ENCODE measurements around the gene RXRG.
A peak's percentile ranks its signal among the peaks of the same experiment; 100 is the strongest.

Gene RXRG

GRCh38 chr1:165416876-165417275 lies 28.1 kb downstream of the RXRG start:
- FAIRE-seq (no peak), DNase-seq (ENCODE audit: extremely low spot score, insufficient read length, low read depth) (no peak)

GRCh38 chr1:165415068-165415467 lies 29.9 kb downstream of the RXRG start:
- FAIRE-seq (no peak), DNase-seq (ENCODE audit: extremely low spot score, insufficient read length, low read depth) (no peak)

GRCh38 chr1:165414620-165415019 lies 30.3 kb downstream of the RXRG start:
- DNase-seq (ENCODE audit: extremely low spot score, insufficient read length, low read depth) (no peak), FAIRE-seq (no peak)

GRCh38 chr1:165411396-165411795 lies 33.5 kb downstream of the RXRG start:
- no peak for FAIRE-seq
- DNase-seq (ENCODE audit: extremely low spot score, insufficient read length, low read depth): no peak

GRCh38 chr1:165409657-165410358 lies 35.1 kb downstream of the RXRG start:
- FAIRE-seq (no peak), DNase-seq (ENCODE audit: extremely low spot score, insufficient read length, low read depth) (no peak)

GRCh38 chr1:165408518-165408917 lies 36.4 kb downstream of the RXRG start:
- no peak for FAIRE-seq

GRCh38 chr1:165407398-165407797 lies 37.5 kb downstream of the RXRG start:
- DNase-seq (ENCODE audit: extremely low spot score, insufficient read length, low read depth): no peak
- no peak for FAIRE-seq

More at GRCh38 chr1:165408518-165408917, 36.4 kb downstream of the RXRG start:
- no peak for DNase-seq (ENCODE audit: extremely low spot score, insufficient read length, low read depth)

GRCh38 chr1:165403835-165404482 lies 41.0 kb downstream of the RXRG start:
- DNase-seq (ENCODE audit: extremely low spot score, insufficient read length, low read depth) (no peak), FAIRE-seq (peak; percentile 21)

GRCh38 chr1:165402517-165403111 lies 42.3 kb downstream of the RXRG start:
- DNase-seq (ENCODE audit: extremely low spot score, insufficient read length, low read depth): no peak
- no peak for FAIRE-seq

GRCh38 chr1:165397944-165398343 lies 47.0 kb downstream of the RXRG start:
- DNase-seq (ENCODE audit: extremely low spot score, insufficient read length, low read depth) (no peak), FAIRE-seq (no peak)

- no peak for DNase-seq (ENCODE audit: extremely low spot score, insufficient read length, low read depth)
- FAIRE-seq: no peak
Observed at GRCh38 chr1:165395901-165396300, 49.0 kb downstream of the RXRG start.

GRCh38 chr1:165395478-165395877 lies 49.4 kb downstream of the RXRG start:
- FAIRE-seq (no peak), DNase-seq (ENCODE audit: extremely low spot score, insufficient read length, low read depth) (no peak)

GRCh38 chr1:165392634-165393571 lies 52.0 kb downstream of the RXRG start:
- peak; percentile 97 for FAIRE-seq
- DNase-seq (ENCODE audit: extremely low spot score, insufficient read length, low read depth): peak; percentile 81

- FAIRE-seq (no peak), DNase-seq (ENCODE audit: extremely low spot score, insufficient read length, low read depth) (no peak)
Observed at GRCh38 chr1:165389609-165390008, 55.3 kb downstream of the RXRG start.

- no peak for DNase-seq (ENCODE audit: extremely low spot score, insufficient read length, low read depth)
- no peak for FAIRE-seq
Observed at GRCh38 chr1:165387961-165388360, 57.0 kb downstream of the RXRG start.

- FAIRE-seq (no peak), DNase-seq (ENCODE audit: extremely low spot score, insufficient read length, low read depth) (no peak)
Observed at GRCh38 chr1:165387505-165387904, 57.4 kb downstream of the RXRG start.

- no peak for FAIRE-seq
- DNase-seq (ENCODE audit: extremely low spot score, insufficient read length, low read depth): no peak
Observed at GRCh38 chr1:165383599-165384405, 61.1 kb downstream of the RXRG start.

GRCh38 chr1:165383067-165383466 lies 61.9 kb downstream of the RXRG start:
- no peak for DNase-seq (ENCODE audit: extremely low spot score, insufficient read length, low read depth)
- no peak for FAIRE-seq

GRCh38 chr1:165381745-165382505 lies 63.0 kb downstream of the RXRG start:
- DNase-seq (ENCODE audit: extremely low spot score, insufficient read length, low read depth): no peak
- no peak for FAIRE-seq

All from GM18507 (cell line).